NCI-H526 (cell line): ENCODE measurements around the gene FGGY.
A peak's percentile ranks its signal among the peaks of the same experiment; 100 is the strongest.
"Not testable (repeated sequence)": the region's sequence is repeated elsewhere in the genome, so short reads cannot be mapped to it uniquely, and the experiment has no call there.

ENCODE experiments used
- DNase-seq, 2 experiments: peaks; one replicate each; lab custom pipeline; 2025; lab: John Stamatoyannopoulos, UW

FGGY gene

GRCh38 chr1:59443310-59443709, 146.4 kb downstream of the FGGY start:
- no peak for DNase-seq

- DNase-seq: no peak
Measured at GRCh38 chr1:59444520-59444919, 147.6 kb downstream of the FGGY start.

DNA sequence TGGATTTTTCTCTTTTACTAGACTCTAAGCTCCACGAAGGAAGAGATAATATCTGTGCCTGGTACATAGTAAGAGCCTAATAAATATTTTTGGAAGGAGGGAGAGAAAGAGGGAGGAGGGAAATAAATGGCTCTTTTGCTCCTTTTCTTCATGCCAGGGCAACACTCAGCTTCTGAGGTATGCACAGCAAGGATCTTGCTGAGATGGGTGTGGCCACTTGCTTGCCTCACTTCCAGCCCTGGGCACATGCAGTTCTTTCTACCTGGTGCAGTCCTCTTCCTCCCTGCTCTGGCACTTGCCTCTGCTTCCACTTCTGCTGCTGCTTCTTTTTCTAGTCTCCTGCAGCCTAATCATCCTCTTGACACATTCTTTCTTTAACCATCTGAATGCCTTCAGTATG, 148.1 kb downstream of the FGGY start:
- no peak for DNase-seq

DNA sequence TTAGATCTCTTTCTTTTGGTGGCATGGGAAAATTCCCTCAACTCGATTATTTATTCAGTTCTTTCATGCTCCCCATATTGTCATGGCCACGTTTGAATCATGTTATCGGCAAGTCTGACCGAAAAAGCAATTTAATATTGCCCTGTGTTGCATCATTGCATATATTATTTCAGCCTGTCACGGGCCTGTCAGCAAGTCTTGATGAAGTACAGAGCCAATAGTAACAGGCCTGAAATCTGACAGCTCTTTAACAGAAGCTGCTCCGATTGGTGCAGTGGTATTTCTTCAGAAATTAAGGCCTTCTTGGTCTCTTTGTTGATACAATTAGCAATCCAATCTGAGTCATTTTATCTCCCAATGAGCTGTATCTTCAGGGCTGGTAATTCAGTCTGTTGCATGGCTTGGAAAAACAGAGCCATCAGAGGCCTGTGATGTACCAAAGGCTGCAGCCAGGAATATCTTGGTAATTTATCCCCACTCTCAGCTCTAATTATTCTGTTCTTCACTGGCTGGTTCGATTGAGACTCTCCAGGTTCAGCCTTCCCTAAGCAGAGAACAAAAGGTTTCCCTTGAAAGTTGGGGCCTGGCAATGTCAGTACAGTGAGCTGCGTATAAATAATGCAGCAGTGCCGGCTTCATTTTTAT, 149.5 kb downstream of the FGGY start:
- DNase-seq: no peak

GRCh38 chr1:59452026-59452425, 155.1 kb downstream of the FGGY start:
- no peak for DNase-seq

DNA sequence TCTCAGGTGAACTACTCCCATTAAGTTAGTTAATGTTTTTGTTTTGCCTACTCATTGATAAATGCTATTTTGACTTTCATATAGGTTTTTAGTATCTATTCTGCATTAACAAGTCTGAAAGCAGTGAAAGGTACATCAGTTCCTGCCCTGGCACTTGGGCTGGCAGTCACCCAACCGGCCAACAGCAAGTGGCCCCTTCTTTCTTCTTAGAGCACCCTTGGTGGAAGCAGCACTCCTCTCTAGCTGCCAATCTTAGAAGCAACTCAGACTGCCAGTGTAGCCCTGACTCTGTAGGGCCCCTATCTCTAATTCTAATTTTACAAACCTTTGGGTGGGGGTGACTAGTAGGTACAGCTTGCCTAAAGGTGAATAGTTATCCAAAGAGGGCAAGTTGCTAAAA, 155.7 kb downstream of the FGGY start:
- DNase-seq: no peak

DNA sequence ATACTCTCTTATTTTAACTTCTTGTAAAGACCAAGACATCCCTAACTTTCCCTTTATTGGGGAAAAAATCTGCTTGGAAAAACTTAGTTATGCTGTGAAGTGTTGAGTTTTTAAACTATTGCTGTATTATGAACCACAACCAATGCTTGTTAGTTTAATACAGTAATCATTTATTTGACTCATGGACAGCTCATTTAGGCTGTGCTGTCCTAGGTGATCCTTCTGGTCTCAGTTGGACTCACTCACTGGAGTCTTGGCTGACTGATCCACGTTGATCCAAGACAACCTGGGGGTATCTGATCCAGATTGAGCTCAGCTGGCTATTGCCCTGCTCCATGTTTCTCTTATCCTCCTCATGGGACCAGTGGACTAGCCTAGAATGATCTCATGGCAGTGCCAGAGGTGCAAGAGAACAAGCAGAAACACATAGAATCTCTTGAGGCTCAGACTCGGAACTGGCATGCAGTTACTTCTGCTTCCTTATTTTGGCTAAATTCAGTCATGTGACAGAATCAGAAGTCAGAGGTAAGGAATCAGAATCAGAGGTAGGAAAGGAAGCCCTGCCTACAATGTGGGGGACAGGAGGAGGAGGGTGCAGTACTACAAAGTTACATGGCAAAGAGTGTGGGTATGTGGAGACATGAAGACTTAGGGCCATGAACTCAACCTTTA, 156.5 kb downstream of the FGGY start:
- no peak for DNase-seq

GRCh38 chr1:59455206-59455605, 158.3 kb downstream of the FGGY start:
- DNase-seq: no peak

GRCh38 chr1:59457786-59458185, 160.9 kb downstream of the FGGY start:
- DNase-seq: no peak

- DNase-seq: no peak
Measured at GRCh38 chr1:59458884-59459283, 162.0 kb downstream of the FGGY start.

- DNase-seq: not testable (repeated sequence)
Measured at GRCh38 chr1:59462942-59463341, 166.0 kb downstream of the FGGY start.

GRCh38 chr1:59465478-59465877, 168.6 kb downstream of the FGGY start:
- not testable (repeated sequence) for DNase-seq

- no peak for DNase-seq
Measured at GRCh38 chr1:59468828-59469428, 172.0 kb downstream of the FGGY start.

DNA sequence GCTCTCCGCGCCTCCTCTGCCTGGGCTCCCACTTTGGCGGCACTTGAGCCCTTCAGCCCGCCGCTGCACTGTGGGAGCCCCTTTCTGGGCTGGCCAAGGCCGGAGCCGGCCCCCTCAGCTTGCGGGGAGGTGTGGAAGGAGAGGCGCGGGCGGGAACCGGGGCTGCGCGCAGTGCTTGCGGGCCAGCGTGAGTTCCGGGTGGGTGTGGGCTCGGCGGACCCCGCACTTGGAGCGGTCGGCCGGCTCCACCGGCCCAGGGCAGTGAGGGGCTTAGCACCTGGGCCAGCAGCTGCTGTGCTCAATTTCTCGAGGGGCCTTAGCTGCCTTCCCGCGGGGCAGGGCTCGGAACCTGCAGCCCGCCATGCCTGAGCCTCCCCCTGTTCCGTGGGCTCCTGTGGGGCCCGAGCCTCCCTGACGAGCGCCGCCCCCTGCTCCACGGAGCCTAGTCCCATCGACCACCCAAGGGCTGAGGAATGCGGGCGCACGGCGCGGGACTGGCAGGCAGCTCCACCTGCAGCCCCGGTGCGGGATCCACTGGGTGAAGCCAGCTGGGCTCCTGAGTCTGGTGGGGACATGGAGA, 175.2 kb downstream of the FGGY start:
- DNase-seq: not testable (repeated sequence)

DNA sequence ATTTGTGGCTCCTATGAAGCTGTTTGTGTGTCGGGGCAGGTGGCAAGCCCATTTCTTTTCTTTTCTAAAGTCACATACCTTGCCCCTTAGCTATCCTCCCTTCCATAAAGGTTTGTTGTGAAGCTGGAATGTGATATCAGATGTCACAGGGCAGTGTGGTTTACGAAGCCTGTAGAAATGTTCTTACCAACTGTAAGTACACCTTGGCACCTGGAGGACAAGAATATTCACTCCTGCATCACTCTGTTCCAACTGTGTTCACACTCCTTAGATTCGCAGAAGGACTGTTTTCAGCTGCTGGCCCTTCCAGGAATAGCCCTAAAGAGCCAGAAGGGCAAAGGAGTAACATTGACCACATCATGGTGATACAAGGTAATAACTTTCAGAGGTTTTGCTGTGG, 176.9 kb downstream of the FGGY start:
- DNase-seq: no peak

GRCh38 chr1:59474496-59474895, 177.6 kb downstream of the FGGY start:
- peak; percentile 38 to 54 for DNase-seq

GRCh38 chr1:59475737-59476136, 178.8 kb downstream of the FGGY start:
- DNase-seq: no peak

GRCh38 chr1:59477286-59477685, 180.4 kb downstream of the FGGY start:
- no peak for DNase-seq

DNA sequence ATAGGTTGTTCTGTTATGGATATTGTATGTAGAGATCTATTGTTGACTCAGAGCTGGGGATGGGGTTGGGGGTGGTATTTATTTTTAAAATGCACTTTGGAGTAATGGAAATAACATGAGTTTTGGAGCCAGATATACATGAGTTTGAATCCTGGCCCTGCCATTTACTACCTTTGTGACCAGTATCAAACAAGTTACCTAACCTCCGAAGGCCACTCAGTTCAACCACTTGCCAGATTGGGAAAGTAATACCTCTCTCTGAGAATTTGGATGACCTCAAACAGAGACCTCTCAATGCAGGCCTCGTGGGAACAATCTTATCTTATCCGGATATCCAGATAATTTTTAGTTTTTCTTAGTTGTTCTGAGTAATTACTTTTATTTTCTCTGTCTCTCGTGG, 181.0 kb downstream of the FGGY start:
- DNase-seq: no peak

- DNase-seq: no peak
Measured at GRCh38 chr1:59478822-59479221, 181.9 kb downstream of the FGGY start.

DNA sequence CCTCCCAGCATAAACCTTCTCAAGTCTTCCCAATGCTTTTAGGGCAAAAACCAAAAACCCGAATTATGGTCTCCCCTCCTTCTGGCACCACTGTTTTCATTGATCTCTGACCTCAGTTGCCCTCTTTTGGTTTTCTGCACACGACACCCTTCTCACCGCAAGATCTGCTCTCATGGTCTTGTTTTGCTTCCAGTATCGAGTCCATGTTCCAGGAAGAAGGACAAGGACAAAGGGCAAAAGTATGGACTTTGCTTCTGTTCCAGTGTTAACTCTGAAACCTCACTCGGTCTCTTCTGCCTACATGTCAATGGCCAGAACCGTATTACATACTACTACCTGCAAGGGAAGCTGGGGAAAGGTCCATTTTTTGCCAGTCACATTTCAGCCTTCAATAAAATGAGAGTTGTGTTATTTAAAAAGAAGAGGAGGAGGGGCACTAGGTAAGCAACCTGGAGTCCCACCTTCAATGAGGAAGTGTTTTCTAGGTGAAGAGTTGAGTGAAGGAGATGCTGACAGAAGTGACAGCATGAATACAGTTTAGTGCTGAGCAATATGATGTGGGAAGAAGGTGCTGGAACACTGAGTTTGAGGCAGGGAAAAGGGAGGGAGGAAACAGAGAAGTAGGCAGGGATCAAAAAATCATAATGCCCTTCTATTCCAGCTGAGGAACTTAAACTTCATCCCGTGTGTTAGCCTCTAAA, 183.4 kb downstream of the FGGY start:
- no peak for DNase-seq

DNA sequence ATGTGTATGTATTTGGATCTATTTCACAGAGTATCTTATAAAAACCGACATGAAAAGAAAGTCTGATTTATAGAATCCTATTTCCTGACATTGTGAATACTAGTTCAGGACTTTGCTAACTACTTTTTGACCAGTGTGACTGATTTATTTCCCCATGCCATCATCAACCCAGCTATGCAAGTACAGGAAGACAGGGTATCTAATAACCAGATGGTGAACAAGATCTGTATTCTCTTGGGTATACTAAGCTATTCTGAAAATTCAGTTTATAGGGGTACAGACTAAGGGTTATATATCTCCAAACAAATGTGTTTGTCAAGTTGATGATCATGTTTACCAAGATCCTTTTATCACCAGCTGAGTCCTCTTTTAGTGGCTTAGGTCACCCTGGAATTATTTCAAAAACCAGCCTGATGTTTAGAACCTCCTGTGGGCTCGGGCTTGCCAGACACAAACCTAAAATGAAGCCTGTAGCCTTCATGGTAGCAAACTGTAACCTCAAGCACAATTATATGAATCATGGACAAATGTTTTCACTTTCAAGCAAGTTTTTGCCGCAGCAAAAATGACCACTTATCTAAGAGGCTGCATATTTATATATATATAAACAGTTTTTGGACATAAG, 185.1 kb downstream of the FGGY start:
- DNase-seq: no peak
